Raji (cell line): ENCODE data around the gene HDAC9.

Source experiments
- POLR2A ChIP-seq: IDR thresholded peaks from 2 replicates; pipeline ENCODE4 v1.6.1; 2011; ENCODE audit warnings: low read depth, low read length, control low read depth; ENCODE audit not compliant: insufficient read depth

The HDAC9 gene

DNA sequence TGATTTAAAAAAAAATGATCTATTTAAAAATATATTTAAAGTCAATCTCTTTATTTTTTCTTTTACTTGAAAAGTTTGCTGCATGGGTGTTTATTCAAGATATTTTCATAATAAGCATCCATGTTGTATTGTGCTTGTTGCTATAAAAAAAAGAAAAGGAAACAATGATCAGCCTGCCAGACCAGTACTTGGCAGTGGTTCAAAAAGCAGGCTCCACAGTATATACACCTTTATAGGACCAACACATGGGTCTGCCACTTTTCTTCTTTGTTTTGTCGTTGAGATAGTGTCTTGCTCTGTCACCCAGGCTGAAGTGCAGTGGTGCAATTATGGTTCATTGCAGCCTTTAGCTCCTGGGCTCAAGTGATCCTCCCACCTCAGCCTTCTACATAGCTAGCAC, 393.9 kb downstream of the HDAC9 start:
- TF ChIP-seq POLR2A: no peak

DNA sequence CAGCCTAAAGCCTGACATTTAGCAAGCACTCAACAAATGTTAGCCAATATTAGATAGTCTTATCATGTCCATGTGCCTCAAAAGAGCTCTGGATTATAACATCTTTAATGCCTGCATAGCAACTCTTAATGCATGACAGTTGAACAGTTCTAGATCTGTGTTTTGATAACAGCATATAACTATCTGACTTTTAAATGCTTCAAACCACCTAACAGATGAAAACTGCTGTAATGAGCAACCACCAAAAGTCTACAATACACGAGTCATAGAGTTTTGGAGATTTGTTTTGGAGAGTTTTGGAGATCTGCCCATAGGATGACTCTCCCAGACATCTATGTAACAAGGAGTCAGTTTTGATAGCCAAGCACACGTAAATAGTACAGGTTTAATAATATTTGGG, 394.6 kb downstream of the HDAC9 start:
- no peak for TF ChIP-seq POLR2A

DNA sequence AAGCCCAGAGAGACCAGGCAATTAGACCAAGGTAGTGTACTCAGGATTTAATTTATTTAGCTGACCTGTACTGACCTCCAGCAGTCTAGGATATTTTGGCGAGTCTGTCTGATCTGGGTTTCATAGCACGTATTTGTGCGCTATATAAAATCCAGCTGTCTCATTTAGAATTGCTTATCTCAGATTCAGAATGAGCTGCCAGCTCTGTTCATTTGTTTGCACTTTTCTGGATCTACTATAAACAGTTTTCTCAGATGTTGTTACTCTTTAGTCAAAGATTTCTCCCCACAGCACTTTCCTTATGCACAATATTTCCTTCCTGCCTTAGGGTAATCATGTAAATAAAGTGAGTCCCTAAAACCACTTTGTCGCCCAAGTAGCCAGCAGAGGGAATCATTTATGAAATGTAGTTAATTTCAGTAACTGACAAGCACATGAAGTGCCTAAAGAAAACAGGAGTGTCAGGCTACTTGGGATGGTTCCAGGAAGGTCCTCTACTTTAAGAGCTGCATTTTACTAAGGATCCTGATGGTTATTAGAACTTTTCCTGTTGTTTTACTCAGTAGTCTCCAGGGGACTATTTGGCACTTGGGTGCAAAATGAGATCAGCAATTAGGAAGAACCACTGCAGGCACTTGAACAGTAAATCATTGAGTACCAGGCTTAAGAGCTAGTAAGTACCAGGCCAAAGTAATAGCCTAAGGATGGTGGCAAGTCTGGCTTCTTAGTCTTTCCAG, 395.5 kb downstream of the HDAC9 start:
- no peak for TF ChIP-seq POLR2A

DNA sequence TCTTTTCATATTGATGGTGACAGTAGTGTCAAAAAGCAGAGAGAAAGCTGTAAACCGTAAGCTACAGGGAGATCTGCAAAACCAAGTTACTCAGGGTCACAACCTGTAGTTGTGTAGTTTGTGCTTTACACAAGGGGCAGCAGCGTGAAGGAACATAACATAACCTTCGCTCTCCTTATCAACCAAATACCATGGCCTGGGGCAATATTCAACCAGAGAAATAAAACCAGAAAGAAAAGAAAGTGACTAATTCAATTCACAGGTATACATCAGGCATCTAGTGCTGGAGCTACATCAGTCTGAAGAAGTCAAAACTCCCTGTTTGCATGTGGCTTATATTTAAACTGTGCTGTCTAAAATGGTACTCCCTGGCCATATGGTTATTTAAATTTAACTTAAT, 397.6 kb downstream of the HDAC9 start:
- TF ChIP-seq POLR2A: no peak

DNA sequence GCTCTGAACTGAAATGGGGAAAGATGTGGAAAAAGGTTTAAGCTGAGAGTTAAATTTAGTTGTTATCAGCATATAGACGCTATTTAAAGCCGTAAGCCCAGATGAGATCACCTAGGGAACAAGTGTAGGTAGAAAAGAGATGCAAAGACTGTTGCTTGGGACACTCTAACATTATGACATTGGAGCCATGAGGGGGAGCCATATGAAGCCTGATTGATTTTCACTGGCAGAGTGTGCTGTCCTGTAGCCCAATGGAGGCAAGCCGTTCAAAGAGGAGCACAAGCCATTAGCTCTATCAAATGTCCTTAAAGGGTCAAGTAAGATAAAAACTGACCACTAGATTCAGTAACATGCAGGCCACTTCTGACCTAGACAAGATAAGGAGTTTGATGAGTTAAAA, 398.6 kb downstream of the HDAC9 start:
- TF ChIP-seq POLR2A: no peak

DNA sequence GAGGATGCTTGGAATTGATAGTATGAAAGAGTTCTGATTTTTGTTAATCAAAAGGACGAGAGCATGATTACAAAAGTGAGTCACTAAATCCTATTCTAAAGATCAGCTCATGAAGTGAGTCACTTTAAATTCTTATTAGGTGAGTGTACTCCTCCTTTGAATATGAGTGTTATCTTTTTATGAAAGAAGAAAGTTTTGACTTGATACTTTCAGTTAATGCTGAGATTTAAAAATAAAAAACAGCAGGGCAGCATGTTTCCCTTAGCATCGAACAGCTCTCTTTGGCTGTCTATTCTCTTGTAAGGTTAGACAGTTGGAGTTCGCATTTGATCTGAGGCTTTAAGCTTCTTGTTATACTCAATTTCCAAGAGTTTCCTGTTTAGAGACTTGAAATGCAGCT, 399.9 kb downstream of the HDAC9 start:
- no peak for TF ChIP-seq POLR2A

DNA sequence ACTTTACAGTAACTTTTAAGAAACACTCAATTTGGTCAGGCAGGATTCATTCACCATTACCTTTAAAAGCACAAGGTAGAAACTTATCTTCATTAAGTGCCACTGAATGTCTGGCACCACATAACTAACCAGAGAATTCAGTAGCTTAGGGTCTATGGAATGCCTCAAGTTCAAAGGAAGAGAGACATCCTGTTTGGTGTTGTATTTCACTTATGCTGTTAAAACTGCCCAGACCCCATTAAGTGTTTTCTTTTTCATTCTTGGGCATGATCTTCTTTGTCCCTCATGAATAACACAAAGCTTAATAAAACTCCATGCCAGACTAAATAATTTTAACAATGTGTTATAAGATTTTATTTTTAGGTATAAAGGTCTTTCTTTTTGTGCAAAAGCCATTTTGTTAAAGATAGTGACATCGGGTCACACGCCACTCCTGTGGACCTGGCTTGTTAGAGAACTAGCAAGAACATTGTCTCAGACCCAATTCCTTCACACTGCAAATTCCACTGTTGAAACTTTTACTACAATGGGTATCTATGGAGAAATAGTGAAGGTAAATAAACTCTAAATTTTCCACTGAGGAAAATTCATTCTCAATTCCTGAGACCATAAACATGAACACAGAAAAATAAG, 400.9 kb downstream of the HDAC9 start:
- no peak for TF ChIP-seq POLR2A

DNA sequence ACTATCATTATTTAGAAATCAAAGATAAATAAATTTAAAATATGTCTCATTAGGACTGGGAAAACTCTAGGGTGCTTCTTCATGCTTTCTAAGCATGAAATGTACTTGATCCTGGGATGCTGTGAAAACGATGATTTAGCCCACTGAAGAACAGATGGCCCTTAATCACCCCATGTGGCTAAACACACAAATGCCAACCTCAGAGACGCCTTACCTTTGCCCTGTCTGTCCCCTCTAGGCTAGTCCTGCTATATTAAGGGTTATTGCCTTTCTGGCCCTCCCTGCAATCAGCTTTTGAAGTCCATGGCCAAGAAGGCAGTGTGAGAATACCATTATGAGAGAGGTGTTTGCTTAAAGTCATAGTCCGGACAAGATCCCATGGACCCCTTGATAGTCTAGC, 404.7 kb downstream of the HDAC9 start:
- TF ChIP-seq POLR2A: no peak

DNA sequence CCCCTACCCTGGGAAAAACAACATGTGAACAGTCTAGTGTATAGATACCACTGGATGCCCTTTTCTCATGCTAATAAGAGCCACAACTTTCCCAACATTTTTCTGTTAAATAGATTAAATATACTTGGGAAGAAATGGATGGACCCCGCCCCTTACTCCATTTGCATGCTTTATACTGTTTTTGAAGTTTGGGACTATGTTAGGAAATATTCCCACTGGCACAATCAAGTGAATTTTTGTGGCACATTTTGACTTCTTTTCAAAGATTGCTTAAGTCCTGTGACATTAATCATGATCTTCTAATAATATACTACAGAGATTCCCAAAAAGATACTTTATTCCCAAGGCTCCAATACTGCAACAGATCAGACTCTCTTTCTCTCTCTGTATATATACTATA, 405.3 kb downstream of the HDAC9 start:
- no peak for TF ChIP-seq POLR2A

DNA sequence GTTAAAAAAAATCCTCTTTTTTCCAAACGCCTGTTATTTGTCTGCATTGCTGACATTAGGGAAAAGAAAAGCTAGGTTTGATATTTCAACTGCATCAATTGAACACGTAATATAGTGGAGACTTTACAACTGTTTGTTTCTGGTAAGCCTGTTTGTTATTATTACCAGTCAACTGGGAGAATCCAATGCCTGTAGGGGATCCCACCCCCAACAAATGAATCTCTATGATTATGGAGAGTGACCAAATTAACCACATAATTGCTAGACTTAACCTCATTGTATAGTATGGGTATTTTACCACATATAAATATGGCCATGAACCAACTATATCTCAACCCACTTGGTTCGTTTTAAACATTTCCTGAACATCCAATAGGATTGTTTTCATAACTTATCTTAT, 405.8 kb downstream of the HDAC9 start:
- no peak for TF ChIP-seq POLR2A

DNA sequence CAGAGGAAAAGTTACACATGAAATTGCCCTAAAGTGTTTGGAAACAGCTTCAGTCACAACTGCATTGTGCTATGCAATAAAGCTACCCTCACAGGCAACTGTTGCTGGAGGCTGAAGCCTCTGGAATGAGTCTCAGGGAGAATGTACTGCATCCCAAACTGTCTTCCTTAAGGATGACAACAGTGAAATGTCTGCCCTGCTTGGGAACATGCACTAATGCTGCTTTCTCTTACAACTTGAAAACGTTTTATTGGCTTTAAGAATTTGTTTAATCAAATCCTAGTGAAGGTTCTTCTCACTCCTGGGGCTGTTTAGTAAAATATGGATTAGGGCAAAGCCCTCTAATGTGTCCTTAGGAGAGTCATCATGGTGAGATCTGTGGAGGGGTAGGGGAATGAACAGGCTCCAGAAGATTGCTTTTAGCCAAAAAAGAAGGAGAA, 406.5 kb downstream of the HDAC9 start:
- TF ChIP-seq POLR2A: no peak

DNA sequence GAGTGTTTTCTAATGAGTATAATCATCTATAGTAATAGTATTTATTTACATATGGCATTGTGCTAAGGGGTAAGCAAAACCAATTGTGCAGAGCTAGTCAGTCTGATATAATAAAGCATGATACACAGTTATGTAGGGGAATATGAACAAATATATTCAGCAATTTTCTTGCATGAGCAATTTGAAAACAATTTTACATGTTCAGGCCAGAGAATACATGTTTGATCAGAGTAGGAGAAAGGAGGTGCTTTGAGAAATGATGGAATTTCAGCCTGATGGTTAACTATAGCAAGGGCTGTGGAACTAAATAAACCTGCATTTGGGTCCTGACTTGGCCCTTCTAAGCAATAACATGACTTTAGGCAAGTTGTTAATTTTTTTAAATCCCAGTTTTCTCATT, 407.3 kb downstream of the HDAC9 start:
- no peak for TF ChIP-seq POLR2A

DNA sequence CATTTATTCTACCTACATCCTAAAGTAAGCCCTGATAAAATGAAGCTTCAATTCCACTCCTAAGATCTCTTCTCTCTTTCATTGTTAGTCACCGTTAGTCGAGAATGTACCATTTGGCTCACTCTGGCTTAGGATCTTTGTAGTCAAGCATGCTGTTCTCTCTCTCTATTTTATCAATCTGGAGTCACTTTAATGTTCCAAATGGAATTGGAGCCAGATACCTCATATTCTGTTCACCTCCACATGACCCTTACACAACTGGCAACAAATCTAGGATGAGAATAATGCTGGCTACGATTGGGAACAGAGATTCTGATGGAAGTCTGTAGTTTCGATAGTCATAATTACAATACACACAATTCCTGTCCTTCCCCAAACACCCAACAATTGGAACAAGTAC, 408.1 kb downstream of the HDAC9 start:
- no peak for TF ChIP-seq POLR2A

DNA sequence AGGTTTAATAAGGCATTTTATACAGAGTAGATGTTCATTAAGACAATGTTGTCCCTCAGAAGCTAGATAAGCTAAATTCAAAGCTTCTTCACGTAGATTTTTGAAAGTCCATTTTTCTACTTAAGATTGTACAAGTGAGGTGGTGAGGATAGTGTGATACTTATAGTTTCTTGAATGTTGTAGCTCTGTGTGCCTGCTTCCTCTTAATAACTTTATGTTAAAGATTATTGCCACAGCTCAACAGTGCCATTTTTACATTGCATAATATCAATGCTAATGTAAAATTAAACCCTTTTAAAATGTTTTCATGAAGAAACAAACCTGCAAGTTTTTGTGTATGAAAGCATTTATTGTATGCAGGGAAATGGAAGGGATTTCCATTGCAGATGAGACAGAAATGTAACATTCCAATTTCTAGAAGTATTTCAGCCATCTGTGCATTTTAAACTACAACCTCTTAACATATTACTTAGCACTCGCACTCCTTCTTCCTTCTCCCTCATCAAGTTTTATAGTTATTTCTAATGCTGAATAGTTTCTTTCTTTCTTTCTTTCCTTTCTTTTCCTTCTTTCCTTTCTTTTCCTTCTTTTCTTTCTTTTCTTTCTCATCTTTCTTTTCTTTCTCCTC, 409.9 kb downstream of the HDAC9 start:
- TF ChIP-seq POLR2A: no peak

DNA sequence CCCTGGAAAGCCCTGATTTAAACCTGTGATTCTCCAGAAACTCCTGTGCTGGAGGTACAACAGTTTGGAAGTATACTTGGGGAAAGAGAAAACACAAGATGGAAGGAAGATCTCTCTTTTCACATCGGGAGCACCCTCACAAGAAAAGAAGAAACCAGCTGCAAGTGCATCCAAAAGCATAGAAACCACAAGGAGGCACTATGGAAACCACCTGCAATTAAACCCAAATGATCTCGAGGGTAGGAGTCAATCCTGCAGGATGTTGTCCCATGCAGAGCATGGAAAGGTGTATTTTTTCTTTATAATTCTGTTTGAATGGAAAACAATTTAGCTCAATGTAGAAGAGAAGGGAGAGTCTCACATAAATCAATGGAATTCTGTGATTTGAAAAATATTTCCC, 411.4 kb downstream of the HDAC9 start:
- TF ChIP-seq POLR2A: no peak

DNA sequence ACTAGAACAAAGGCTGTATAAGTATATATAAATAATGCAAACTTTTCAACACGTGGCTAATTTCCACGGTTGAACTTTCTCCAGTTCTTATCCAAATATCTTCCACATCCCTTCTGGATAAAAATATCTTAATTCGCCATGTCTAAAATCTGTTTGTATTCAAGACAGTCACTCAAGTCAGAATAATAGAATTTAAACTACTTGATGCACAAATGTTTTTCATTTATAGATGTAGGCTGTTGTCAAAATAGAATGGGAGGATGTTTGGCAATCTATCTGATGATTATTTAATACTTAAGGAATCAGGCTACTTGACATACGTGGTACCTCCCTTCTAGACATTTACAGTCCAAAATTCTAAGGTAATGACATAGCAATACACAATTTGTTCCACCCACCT, 417.6 kb downstream of the HDAC9 start:
- TF ChIP-seq POLR2A: no peak
